ENCODE results near the gene COL3A1. TPM values are rescaled to one million over a fixed set of nuclear protein-coding genes. Genes with fewer than 3 reads are reported as not detected.

The COL3A1 gene
- total and polyA plus RNA-seq, 10 donors: 24.9 to 397 (median 153) TPM

GRCh38 chr2:188940171-188940570 is 34.0 kb upstream of the COL3A1 start:
- H3K4me1 ChIP-seq: no peaks in the 10 kb centered on the region
- no peaks in the 10 kb centered on the region for H3K36me3 ChIP-seq
- H3K27ac ChIP-seq: peak overlapping the region in 3 of 8 donors; percentile 13 to 50 (median 44)
- WGBS, 5 donors: 50 to 74% (median 66%) methylated on average over 4 of the region's 4 CpGs
- no peaks in the 10 kb centered on the region for H3K27me3 ChIP-seq (replicated peaks in 1 of 7)
- peaks cover 0 to 16% (median 6%) of the 10 kb centered on the region in 8 donors for H3K9me3 ChIP-seq
- intact Hi-C loops (cut with DNase I; ENCODE audit: low total_unique reads): no loop called here
- H3K4me3 ChIP-seq: no peak overlapping the region
- DNase-seq: no peak
- TF ChIP-seq POLR2AphosphoS5 (IDR thresholded peaks at IDR 0.05): no peak
- no peak for TF ChIP-seq CTCF (IDR thresholded peaks at IDR 0.05 in 8 of 11, conservative IDR thresholded peaks at IDR 0.05 in 3 of 11)
- TF ChIP-seq POLR2A (IDR thresholded peaks at IDR 0.05): no peak

- H3K9me3 ChIP-seq: peaks cover 0 to 16% (median 6%) of the 10 kb centered on the region in 8 donors
- no peaks in the 10 kb centered on the region for H3K27me3 ChIP-seq (replicated peaks in 1 of 7)
- H3K4me3 ChIP-seq: no peak overlapping the region
- intact Hi-C loops (cut with DNase I; ENCODE audit: low total_unique reads): no loop called here
- DNase-seq: peak; percentile 55
- WGBS, 5 donors: 88 to 96% (median 92%) methylated on average over 6 to 21 of the region's 21 CpGs
- no peaks in the 10 kb centered on the region for H3K36me3 ChIP-seq
- H3K27ac ChIP-seq: no peak overlapping the region
- no peak for TF ChIP-seq CTCF (IDR thresholded peaks at IDR 0.05 in 8 of 11, conservative IDR thresholded peaks at IDR 0.05 in 3 of 11)
- TF ChIP-seq POLR2AphosphoS5 (IDR thresholded peaks at IDR 0.05): no peak
- no peak for TF ChIP-seq POLR2A (IDR thresholded peaks at IDR 0.05)
- no peaks in the 10 kb centered on the region for H3K4me1 ChIP-seq
Observed at GRCh38 chr2:188944442-188944841, 29.7 kb upstream of the COL3A1 start.

DNA sequence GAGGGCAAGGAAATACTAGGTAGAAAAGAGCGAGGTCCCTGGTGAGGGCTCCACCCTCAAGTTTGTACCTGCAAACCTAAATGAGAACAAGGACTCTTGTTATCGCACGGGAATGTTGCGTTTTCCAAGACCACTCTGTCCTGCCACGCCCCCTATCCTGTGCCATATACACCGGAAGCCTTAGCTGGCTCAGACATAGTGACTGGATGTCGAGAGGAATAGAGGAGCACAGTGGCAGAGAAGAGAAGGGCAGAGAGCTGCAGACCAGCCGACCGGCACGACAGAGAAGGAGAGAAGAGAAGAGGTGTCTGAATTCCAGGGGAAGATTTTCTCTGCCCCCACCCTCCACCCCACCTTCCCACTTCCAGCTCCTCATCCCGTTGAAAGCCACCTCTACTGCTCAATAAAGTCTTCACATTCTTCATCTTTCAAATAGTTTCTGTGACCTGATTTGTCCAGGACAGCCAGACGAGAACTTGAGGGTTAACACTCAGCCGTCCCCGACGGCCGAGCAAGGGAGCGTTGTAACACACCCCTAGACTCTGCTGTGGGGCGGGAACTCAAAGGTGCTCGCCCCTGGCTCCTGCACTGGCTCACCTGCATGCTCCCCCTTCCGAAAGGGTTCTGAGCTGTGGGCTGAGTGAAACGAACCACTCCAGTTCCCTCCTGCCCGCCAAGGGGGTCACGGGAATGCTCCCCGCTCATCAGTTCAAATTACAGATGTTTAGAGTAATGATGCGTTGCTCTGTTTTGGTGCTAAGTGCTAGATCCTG is 24.9 kb upstream of the COL3A1 start:
- peaks cover 0 to 9% (median 3%) of the 10 kb centered on the region in 8 donors for H3K9me3 ChIP-seq
- 89 to 95% (median 90%) methylated on average over 25 of the region's 25 CpGs for WGBS, 5 donors
- H3K4me3 ChIP-seq: no peak overlapping the region
- intact Hi-C loops (cut with DNase I; ENCODE audit: low total_unique reads): no loop called here
- H3K27ac ChIP-seq: no peak overlapping the region
- no peaks in the 10 kb centered on the region for H3K36me3 ChIP-seq
- no peak for TF ChIP-seq CTCF (IDR thresholded peaks at IDR 0.05 in 8 of 11, conservative IDR thresholded peaks at IDR 0.05 in 3 of 11)
- TF ChIP-seq POLR2AphosphoS5 (IDR thresholded peaks at IDR 0.05): no peak
- TF ChIP-seq POLR2A (IDR thresholded peaks at IDR 0.05): no peak
- H3K27me3 ChIP-seq (replicated peaks in 1 of 7): no peaks in the 10 kb centered on the region
- peak; percentile 56 for DNase-seq
- H3K4me1 ChIP-seq: no peaks in the 10 kb centered on the region

DNA sequence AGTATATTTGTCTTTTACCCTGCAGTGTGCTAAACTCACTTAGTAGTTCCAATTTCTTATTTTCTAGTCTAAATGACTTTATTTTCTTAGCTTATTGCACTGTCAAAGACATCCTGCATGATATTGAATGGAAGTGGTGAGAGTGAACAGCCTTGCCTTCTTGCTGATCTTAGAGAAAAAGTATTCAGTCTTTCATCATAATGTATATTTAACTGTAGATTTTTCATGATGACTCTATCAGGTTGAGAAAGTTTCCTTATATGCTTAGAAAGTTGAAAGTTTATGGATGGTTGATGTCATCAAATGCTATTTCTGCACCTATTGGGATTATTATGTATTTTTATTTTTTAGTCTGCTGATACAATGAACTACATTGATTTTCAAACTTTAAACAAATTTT is 21.3 kb upstream of the COL3A1 start:
- TF ChIP-seq CTCF (IDR thresholded peaks at IDR 0.05 in 8 of 11, conservative IDR thresholded peaks at IDR 0.05 in 3 of 11) (no peak), POLR2A (IDR thresholded peaks at IDR 0.05) (no peak), POLR2AphosphoS5 (IDR thresholded peaks at IDR 0.05) (no peak)
- Histone ChIP-seq H3K9me3 (peaks cover 0 to 4% (median 0%) of the 10 kb centered on the region in 8 donors), H3K27ac (no peak overlapping the region), H3K4me3 (no peak overlapping the region), H3K4me1 (no peaks in the 10 kb centered on the region), H3K36me3 (no peaks in the 10 kb centered on the region), H3K27me3 (replicated peaks in 1 of 7) (no peaks in the 10 kb centered on the region)
- intact Hi-C loops (cut with DNase I; ENCODE audit: low total_unique reads): no loop called here
- no peak for DNase-seq
